ENCODE results near the gene LYZL1.

- TF ChIP-seq, protein P1, sequence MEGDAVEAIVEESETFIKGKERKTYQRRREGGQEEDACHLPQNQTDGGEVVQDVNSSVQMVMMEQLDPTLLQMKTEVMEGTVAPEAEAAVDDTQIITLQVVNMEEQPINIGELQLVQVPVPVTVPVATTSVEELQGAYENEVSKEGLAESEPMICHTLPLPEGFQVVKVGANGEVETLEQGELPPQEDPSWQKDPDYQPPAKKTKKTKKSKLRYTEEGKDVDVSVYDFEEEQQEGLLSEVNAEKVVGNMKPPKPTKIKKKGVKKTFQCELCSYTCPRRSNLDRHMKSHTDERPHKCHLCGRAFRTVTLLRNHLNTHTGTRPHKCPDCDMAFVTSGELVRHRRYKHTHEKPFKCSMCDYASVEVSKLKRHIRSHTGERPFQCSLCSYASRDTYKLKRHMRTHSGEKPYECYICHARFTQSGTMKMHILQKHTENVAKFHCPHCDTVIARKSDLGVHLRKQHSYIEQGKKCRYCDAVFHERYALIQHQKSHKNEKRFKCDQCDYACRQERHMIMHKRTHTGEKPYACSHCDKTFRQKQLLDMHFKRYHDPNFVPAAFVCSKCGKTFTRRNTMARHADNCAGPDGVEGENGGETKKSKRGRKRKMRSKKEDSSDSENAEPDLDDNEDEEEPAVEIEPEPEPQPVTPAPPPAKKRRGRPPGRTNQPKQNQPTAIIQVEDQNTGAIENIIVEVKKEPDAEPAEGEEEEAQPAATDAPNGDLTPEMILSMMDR (IDR thresholded peaks at IDR 0.05), result no peak
- TF ChIP-seq ZFX (IDR thresholded peaks at IDR 0.05; ENCODE audit: borderline replicate concordance), result no peak
Measured at GRCh38 chr10:29252811-29253689, 35.8 kb upstream of the LYZL1 start.

All from 22Rv1 (cell line).